NCI-H2196 treated with DMSO at 0.1 percent for 48 hours (cell line): ENCODE measurements around the gene S100A3.
"Not testable (repeated sequence)": the region's sequence is repeated elsewhere in the genome, so short reads cannot be mapped to it uniquely, and the experiment has no call there.

Experiments used
- DNase-seq: peaks from one replicate; lab custom pipeline; 2025; ENCODE audit not compliant: unreplicated experiment; lab: John Stamatoyannopoulos, UW

S100A3 gene

GRCh38 chr1:153535242-153536011, 13.6 kb downstream of the S100A3 start, which contains the start of gene S100A6:
S100A6 (minus strand) TSS chr1:153535991; CDS start chr1:153535339, 652 bp downstream.
- no peak for DNase-seq

DNA sequence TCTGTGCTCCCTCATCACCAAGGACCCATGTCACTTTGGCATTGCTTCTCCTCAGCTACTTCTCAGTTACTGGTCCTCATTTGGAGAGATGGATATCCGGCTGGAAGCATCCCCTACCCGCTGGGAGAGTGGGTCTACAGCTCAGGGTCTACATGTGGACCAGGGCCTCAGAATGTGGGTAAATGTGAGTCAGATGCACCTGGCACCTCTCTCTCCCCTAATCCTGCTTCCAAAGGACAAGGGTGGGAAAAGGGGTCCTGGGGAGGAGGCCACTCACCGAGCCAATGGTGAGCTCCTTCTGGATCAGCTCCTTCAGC, 14.2 kb downstream of the S100A3 start:
- no peak for DNase-seq

GRCh38 chr1:153534226-153534924, 14.7 kb downstream of the S100A3 start:
- no peak for DNase-seq

DNA sequence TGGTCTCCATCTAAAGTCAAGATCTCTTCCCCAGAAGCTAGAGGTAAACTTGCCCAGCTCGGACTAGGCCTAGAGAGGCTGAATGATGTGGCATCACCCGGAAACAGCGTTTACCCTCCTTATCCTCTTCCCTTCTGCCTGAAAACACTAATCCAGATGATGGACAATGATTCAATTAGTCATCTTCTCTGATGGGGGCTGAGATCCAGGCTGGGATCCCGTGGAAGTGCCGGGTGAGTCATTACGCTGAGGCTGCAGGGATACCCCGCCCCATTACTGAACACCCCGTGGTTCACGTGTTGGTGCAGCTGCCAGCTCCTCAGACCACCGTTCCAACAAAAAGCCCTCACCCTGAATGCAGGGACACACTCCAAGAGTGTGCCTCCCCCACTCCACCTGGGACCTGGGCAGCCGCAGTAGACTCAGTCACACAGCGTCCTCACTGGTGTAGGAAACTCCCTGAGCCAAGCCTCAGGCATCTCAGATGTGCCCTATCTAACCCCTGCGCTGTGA, 15.3 kb downstream of the S100A3 start:
- DNase-seq: no peak

- DNase-seq: peak; percentile 70
Observed at GRCh38 chr1:153532769-153533599, 16.1 kb downstream of the S100A3 start.

DNA sequence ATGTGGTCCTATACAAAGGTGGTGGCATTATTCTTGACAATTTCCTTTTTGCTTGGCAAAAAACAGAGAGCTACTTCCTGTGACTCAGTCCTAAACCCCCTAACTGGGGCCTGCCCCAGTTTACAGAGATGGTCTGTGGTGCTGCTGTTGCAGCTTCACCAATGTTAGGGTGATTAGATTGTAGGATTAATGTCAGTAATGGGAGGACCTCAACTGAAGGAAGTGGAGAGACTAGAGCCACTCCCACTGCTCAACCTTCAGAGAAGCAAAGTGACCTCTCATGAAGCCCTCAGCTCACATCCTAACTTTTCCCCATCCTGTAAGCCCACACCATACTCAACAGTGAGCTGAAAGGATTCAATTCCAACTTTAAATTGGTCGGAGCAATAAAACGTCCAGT, 16.9 kb downstream of the S100A3 start:
- no peak for DNase-seq

DNA sequence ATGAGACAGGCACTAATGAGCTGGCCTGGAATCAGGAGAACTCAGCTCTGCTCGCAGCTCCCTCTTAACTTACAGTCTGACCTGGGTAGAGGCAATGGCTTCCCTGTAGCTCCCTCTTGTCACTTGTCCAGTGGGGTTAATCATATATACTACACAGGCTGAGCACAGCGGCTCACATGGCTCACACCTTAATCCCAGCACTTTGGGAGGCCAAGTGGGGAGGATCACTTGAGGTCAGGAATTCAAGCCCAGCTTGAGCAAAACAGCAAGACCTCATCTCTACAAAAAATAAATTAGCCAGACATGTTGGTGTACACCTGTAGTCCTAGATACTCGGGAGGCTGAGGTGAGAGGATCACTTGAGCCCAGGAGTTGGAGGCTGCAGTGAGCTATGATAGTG, 17.4 kb downstream of the S100A3 start:
- no peak for DNase-seq

DNA sequence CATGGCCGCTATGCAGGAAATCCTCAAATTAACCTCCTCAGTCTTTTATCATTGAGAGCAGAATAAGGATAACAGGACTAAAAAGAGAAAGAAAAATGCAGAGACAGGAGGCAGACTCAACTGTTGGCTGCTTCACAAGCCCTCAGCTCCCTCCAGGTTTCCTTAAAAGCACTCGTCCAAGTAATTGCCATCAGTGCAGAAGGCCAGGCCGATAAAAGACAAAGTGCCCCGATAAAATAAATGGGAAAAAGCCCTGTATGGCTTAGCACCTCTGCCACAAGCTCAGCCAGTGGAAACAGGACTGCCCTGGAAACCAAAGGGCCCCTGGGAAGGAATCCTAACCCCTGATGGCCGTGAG, 21.4 kb downstream of the S100A3 start:
- DNase-seq: no peak

DNA sequence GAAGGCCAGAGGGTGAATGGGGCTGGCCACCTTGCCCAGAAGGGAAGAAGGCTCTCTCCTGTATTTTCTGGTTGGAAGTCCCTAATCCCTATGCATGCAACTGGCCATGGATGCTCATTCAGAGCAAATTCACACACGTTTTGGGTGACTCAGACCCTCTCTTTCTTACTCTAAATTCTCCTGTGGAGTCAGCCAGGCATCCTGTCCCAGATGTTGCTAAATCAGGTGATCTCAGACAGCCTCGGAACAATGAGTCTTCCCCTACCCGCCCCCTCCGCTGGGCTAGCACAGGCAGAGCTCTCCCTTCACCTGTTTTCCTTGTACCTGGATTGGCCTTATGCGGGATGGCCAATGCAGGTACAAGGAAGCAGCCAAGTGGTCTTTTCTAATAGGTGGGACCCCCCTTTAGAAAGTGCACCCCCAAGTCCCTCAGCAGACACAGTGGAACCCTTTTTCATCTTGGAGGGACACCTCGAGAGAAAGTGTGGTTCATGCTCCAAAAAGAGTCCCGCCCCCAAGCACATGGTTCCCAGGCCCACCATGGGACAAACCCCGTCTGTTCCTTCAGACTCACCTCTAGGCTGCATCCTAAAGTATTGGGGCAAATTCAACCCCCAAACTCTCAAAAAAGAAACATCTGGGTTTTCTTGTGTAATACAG, 21.9 kb downstream of the S100A3 start:
- DNase-seq: no peak

DNA sequence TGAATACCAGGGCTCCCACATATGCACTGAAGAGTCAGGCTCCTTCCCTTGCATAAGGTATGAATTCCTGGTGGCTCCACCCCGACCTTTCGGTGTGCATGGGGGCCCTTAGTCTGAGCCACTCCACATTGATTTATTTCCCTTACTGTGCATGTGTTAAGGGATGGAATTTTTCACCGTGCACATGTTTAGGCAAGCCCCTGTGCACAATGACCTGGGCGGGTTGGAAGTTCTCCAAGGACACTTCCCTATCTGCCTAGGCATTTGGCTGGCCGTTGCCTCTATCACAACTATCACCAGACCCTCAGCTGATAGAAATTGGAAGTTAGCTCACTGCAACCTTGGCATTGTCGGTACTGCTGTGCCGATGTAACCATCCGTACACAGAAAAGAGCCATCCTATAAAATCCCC, 22.9 kb downstream of the S100A3 start:
- peak; percentile 32 for DNase-seq

DNA sequence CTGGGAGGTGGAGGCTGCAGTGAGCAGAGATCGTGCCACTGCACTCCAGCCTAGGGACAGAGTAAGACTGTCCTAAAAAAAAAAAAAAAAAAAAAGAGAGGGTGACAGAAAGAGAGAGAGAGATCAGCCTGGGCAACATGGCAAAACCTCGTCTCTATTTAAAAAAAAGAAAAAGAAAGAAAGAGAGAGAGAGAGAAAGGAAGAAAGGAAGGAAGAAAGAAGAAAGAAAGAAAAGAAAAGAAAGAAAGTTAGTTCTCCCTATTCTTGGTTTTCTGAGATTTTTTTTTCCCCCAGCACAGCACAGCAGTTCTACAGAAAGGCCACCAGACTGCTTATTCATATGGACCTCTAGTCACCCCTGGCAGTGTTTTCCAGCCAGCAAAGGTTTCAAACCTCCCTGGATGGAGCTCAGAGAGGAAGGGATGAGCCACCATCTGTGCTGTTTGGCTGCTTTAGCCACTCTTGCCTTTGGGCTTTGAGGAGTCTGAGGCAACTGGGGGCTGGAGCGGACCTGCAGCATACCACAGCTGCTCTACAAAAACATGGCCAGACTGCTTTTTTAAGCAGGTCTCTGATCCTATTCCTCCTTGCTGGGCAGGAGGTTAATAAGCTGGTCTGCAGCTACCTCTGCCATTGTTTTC, 23.9 kb downstream of the S100A3 start:
- DNase-seq: no peak

GRCh38 chr1:153522353-153523048, 26.6 kb downstream of the S100A3 start:
- not testable (repeated sequence) for DNase-seq

DNA sequence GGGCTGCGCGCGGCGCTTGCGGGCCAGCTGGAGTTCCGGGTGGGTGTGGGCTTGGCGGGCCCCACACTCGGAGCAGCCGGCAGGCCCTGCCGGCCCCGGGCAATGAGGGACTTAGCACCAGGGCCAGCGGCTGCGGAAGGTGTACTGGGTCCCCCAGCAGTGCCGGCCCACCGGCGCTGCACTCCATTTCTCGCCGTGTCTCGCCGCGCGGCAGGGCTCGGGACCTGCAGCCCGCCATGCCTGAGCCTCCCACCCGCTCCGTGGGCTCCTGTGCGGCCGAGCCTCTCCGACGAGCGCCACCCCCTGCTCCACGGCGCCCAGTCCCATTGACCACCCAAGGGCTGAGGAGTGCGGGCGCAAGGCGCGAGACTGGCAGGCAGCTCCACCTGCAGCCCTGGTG, 27.2 kb downstream of the S100A3 start:
- DNase-seq: not testable (repeated sequence)

GRCh38 chr1:153520818-153521476, 28.1 kb downstream of the S100A3 start:
- no peak for DNase-seq

GRCh38 chr1:153520137-153520691, 28.8 kb downstream of the S100A3 start:
- DNase-seq: not testable (repeated sequence)

GRCh38 chr1:153519242-153519641, 29.8 kb downstream of the S100A3 start:
- no peak for DNase-seq

GRCh38 chr1:153515504-153516394, 33.3 kb downstream of the S100A3 start:
- peak; percentile 47 for DNase-seq

- DNase-seq: no peak
Observed at GRCh38 chr1:153513666-153514065, 35.4 kb downstream of the S100A3 start.
